AG09309 (cell line): ENCODE data around the gene ENPP3.

Experiments used
- DNase-seq: peaks from one replicate; pipeline ENCODE4 v3.0.0-alpha.2; 2010; ENCODE audit warnings: low read depth
- H3K4me3 ChIP-seq: 2 replicates; pipeline ENCODE4 v1.5.1; 2011; ENCODE audit warnings: mild to moderate bottlenecking, low read depth, low read length, moderate library complexity; ENCODE audit not compliant: control insufficient read depth
- CTCF ChIP-seq: IDR thresholded peaks from 2 replicates; pipeline ENCODE4 v1.5.1; 2011; ENCODE audit warnings: mild to moderate bottlenecking, low read depth, low read length, inconsistent platforms; ENCODE audit not compliant: insufficient read depth, control insufficient read depth; ENCODE audit errors: missing control alignments

ENPP3 gene

GRCh38 chr6:131736811-131737210, 99.7 kb downstream of the ENPP3 start:
- no peak overlapping the region for H3K4me3 ChIP-seq
- TF ChIP-seq CTCF: no peak
- DNase-seq: no peak

DNA sequence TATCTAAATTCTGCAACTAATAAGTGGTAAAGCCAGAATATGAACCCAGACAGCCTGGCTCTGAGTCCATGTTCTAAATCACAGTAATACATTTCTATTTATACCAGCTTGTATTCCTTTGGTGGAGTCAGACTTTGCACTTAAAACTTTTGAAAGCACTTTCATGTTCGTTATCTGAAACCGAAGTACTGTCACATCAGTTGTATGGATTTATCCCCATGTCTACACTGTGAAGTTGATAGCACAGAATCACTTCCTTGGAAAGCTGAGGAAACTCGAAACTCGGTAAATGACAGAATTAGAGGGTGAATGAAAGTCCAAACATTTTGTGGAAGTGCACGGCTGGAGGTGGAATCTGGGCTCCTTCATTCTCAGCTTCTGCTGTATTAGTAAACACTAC, 102.0 kb downstream of the ENPP3 start:
- no peak for TF ChIP-seq CTCF
- DNase-seq: no peak

DNA sequence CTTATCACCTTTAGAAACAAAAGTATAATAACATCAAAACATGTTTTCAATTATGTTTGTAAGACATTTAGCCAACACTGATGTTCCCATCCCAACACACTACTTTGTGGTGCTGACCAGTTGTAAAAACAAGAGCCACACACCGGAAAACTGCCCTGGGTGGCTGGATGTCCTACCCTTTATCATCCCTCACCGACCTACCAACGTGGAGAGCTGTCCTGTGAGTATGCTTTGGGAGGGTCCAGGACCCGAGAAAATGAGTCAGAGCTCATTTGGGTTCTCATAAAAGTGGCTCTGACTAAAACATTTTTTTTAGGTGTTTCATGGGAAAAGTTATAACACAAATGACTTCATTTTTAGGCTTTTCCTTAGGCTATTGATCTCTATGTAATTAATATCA, 103.1 kb downstream of the ENPP3 start:
- no peak overlapping the region for H3K4me3 ChIP-seq
- DNase-seq: peak; percentile 70
- TF ChIP-seq CTCF: no peak

More for the DNA sequence above, 102.0 kb downstream of the ENPP3 start:
- no peak overlapping the region for H3K4me3 ChIP-seq

- DNase-seq: no peak
- TF ChIP-seq CTCF: no peak
- no peak overlapping the region for H3K4me3 ChIP-seq
Observed at GRCh38 chr6:131741688-131742393, 104.7 kb downstream of the ENPP3 start.

GRCh38 chr6:131744432-131745287, 107.6 kb downstream of the ENPP3 start:
- no peak for DNase-seq
- H3K4me3 ChIP-seq: no peak overlapping the region
- no peak for TF ChIP-seq CTCF

DNA sequence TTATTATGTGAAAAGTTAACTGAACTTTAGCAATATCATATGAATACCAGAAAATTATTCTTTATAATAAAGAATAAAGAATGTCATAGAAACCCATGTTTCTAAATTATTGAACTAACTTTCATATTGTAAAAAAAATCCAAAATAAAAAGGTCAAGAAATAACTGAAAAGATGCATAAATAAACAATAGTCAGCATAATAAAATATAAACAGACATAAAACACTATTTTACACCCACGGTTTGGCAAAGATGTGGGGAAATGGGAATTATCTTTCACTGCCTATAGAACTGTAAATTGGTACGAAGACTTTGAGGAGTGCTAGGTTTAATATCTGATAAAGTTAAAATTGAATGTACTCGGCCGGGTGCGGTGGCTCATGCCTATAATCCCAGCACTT, 108.4 kb downstream of the ENPP3 start:
- DNase-seq: no peak
- no peak for TF ChIP-seq CTCF
- H3K4me3 ChIP-seq: no peak overlapping the region
